ENCODE measurements around the gene BCO2.

DNA sequence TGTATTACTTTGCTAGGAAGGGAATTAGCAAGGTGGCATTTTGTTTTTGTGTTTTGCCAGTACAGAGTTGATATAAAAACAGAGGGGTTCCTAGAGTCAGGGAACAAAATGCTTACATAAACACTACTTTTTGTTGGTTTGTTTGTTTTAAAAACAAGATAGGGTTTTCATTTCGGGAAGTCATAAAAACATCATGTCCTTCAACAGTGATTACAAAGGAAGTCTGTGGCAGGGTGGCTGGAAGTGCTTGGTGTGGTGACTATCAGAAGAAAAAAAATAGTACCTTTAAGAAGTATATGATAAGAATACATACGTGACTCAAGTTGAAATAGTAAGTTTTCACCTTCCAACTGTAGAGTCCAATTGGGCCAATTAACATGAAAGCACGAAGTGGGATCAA, 10.3 kb upstream of the BCO2 start:
- TF ChIP-seq EZH2 (IDR thresholded peaks at IDR 0.05; ENCODE audit: low read length, unreplicated experiment): no peak
- TF ChIP-seq, protein P1, sequence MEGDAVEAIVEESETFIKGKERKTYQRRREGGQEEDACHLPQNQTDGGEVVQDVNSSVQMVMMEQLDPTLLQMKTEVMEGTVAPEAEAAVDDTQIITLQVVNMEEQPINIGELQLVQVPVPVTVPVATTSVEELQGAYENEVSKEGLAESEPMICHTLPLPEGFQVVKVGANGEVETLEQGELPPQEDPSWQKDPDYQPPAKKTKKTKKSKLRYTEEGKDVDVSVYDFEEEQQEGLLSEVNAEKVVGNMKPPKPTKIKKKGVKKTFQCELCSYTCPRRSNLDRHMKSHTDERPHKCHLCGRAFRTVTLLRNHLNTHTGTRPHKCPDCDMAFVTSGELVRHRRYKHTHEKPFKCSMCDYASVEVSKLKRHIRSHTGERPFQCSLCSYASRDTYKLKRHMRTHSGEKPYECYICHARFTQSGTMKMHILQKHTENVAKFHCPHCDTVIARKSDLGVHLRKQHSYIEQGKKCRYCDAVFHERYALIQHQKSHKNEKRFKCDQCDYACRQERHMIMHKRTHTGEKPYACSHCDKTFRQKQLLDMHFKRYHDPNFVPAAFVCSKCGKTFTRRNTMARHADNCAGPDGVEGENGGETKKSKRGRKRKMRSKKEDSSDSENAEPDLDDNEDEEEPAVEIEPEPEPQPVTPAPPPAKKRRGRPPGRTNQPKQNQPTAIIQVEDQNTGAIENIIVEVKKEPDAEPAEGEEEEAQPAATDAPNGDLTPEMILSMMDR (conservative IDR thresholded peaks at IDR 0.05; ENCODE audit: low read depth, low read length): no peak
